ENCODE measurements around the gene TCF4.

The TCF4 gene

DNA sequence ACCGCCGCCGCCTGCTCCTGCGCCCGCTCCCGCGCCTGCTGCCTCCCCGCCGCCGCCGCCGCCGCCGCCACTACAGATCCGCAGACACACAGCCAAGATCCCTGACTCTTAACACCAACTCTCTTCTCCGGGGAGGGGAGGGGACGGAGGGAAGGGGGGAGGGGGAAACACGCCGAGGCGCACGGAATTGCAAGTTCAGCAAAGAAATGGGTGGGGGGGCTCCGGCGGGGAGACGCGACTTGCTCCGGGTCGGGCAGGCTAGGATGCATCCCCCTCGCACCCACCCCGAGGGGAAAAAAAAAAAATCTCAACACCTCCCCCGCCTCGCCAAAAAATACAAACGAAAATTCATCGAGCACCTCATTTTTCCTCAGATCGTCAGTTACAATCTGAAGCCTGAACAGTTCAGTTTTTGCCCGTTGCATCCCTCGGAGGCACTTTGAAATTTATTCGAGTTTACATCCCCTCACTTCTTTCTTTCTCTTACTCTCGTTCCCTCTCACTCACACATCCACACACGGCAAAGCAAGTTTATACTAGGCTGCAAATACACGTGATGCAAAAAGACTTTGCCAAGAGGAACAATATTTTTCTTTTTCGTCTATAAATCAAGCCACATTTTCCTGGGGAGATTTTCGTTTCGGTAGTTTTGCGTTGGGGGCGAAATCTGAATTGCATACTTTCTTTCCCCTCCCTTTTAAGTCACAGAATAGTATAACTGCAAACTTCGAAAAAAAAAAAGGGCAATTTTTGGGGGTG is at the start of gene TCF4:
TCF4 (minus strand) TSS at position 82 of the 759 bp plus-strand sequence. CDS start 1,076 bp downstream, outside the sequence.
- DNase-seq = peak in 1 of 2 experiments; percentile 63

DNA sequence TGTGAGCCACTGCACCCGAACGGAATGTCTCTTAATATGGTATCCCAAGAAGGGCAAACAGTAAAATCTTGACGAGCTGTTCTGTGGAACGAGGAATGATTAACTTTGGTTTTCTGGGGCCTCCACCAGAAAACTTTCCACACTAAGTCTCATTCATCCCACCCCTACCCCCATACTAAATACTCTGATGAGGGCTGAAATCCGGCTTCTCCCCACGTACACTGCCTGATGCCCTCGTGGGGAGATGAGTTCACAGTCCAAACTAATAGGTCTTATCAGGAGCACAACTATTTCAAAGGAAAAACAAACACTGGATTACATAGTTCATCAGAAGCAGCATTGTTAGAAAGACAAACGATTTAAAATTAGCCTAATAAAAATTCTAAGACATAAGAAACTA is 49.2 kb upstream of the TCF4 start:
- DNase-seq = no peak

DNA sequence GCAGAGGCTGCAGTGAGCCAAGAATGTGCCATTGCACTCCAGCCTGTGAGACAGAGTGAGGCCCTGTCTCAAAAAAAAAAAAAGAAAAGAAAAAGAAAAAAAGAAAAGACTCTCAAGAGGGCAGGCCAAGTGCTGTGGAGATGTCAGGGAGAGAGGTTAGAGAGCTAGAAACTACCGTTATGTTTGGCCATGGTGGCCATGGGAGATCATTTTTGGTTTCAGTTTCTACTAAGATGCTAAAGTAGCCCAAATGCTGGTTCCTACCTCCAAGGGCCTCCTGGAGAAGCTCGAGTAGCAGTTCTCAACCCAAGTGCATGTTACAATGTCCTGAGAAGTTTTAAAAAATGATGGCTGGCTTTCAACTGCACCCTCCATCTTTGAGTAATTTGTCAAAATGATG is 47.4 kb upstream of the TCF4 start:
- no peak for DNase-seq

DNA sequence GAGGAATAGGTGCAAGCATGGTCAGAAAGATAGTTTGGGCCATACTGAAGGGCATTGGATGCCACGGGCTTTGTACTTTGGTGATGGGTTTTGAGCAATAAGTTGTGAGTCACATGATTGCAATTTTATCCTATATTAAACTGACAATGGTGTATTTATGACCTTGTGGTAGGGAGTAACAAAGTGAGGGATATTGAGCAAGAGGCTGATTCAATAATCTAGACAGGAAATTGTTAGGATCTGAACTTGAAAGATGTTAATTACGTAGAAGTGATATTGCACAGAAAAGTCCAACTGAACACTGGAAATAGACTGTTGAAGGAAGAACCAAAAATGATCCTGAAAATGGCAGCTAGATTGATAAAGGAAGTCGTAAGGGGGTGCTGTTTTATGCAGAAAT is 46.6 kb upstream of the TCF4 start:
- DNase-seq = no peak

DNA sequence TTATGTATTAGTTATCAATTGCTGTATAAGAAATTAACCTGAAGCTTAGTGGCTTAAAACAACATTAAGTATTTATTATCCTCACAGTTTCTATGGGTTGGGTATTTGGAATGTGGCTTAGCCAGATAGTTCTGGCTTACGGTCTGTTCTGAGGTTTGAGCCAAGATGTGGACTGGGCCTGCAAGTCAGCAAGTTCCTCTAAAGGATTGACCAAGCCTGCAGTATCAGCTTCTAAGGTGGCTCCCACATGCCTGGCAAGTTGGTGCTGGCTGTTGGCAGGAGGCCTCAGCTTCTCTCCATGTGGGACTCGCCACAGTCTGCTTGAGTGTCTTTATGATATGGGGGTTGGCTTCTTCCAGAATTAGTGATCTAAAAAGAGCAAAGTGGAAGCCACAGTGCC is 45.0 kb upstream of the TCF4 start:
- DNase-seq = no peak

DNA sequence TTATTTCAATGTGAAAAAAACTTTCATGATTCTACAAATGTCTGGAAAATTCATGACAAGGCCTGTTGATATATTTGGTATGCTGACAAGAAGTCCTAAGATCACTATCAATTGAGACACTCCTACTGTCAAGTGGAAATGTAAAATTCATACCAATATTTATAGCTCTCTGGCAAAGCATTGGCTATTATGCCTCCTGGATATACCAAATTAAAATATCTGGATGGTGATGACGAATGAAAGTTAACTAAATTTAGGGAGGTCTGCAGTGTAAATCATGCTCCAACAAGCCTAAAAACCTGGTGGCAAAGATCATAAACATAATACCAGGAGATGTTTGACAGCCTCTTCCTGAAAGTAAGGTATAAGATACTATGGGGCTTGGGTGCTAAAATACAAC is 41.1 kb upstream of the TCF4 start:
- DNase-seq = no peak

DNA sequence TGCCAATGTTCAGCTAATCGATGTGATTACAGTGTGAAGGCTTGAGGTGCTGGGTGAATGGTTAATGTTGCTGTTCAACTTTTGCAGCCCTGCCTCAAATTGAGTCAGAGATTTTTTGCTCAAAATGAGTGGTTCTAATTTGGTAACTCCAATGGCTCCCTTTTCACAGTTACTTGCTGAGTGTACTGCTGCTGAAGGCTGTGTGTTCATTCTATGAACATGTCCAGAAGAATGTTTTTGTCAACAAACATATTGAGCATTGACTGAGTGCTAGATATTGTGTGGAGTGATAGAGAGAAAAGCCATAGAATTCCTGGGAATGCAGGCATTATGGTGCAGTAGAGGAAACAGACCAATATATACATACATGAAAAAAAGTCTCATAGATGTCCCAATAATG is 39.0 kb upstream of the TCF4 start:
- no peak for DNase-seq

DNA sequence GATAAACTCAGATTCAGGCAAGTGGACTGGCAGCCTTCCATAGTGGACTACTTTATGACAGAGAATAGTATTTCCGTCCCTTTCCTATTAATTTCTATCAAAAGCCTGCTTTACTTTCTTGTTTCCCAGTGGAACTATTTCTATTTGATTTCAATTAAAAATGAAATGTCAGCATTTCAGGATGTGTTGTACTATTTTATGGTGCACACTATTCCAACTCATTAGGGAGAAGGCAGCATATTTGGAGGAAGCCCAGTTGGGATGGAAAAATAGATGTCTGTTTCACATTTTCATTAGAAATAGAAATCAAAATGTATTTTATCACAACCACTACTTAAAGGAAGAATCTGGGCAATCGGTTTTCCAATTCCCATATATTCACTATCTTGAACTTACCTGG is 37.9 kb upstream of the TCF4 start:
- no peak for DNase-seq

DNA sequence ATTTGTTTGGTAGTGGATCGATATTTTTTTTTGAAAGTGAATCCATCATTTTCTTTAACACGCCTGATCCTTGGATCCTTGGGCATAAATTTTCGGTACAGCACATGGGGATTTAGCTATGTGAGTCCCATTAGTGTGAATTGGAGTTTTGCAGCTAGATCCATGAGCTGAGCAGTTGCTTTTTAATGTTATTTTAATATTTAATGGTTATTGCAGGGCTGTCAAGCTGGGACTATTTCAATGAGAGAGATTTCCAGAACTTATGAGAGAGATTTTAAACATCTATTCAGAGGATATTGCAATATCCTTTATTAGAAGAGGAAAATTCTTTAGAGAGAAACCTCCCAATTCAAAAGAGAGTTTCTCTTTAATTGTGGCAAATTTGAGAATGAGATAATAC is 35.6 kb upstream of the TCF4 start:
- no peak for DNase-seq

DNA sequence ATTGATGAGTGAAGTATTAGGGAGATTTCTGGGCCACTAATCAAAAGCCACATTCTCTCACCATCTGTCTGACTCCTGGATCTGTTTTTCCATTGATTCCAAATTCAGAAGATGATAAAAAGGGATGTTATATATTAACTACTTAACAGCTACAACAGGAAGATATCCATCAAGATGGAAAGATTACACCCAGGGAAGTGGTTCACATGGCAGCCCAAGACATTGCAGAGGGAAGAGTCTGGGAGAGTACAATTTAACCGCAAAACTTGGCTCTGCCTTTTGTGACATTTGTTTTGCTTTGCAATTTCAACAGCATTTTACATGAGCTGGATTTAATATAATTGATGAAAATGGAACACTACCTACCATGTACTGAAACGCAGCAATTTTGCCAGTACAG is 22.5 kb upstream of the TCF4 start:
- no peak for DNase-seq

DNA sequence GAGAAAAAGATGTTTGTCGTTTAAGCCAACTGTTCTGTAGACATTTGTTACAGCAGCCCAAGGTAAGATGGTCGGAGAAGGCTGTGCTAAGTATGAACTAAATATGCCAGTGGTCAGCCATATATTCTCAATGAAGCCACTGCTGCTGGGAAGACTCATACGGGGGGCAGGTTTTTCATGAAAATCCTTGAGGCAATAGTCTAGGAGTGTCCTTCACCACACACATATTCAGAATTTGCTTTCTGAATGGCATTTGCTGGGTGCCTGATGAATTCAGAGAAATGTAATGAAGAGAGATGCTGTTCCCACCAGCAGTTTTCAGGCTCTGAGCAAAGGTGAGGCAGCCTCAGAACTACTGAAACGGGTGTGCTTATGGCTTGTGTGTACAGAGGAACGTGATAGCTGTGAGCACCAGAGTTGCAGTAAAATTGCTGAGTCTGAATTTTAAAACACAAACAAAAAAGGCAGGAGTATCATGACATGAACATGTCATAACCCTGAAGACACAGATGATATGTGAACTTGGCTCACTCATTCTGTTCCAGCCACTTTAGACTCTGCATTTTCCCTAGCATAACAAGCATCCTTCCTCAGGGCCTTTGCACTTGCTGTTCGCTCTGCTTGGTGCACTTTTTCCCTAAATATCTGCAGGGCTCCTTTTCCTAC is 21.3 kb upstream of the TCF4 start:
- DNase-seq = no peak

DNA sequence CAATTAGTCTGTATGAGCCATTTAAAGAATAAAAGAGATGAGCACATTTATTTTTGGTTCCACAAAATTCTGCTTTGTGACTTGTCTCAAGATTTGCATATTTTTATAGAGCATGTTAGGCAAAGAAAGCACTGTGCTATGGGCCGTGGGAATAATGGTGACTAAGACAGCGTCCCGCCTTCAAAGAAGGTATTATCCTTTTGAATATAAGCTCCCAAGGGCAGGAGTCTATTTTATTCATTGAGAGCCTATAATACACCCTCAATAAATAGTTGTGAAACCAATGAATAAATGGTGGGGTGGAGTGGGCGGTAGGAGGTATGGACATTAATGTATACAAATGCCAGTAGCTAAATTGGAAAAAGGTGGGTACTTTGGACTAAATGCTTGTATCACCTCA is 20.5 kb upstream of the TCF4 start:
- no peak for DNase-seq

DNA sequence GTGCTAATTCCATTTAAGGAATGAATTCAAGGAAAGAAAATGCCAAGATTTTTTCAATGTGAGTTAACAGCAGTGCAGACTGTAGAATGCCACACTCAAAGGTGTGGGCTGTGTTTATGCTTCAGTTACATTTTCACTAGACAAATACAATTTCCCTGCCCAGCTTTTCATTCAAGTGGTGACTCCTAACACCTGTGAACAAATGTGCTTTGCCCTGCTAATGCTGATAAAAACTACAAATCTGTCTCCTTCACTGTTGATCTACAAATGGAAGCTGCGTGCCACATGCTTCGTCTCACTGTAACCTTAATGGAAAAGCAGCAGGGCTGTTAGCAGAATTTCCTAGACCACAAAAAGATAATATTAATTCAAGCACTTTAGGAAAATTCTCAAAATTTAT is 19.8 kb upstream of the TCF4 start:
- no peak for DNase-seq

DNA sequence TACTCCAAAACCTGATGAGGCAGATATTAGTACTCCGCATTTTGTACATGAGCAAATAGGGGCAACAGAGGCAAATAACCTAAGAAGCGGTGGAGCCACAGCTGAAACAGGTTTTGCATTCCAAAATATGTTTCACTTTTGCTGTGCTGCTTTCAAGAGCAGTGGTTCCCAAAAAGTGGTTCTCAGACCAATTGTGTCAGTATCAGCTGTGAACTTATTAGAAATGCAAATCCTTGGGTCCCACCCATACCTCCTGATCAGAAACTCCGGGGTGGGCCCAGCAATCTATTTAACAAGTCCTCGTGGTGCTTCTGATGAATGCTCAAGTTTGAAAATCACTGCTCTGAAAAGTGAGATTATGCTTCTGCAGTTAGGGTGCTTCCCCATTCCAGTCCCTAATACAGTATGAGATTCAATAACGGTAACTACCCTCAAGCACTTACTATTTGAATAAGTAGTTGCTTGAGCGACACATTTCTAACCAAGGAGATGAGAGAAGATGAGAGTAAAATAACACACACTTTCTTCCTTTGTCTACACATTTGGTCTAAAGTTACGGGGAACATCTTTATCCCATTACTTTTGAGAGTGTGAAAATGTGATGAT is 17.8 kb upstream of the TCF4 start:
- DNase-seq = no peak

DNA sequence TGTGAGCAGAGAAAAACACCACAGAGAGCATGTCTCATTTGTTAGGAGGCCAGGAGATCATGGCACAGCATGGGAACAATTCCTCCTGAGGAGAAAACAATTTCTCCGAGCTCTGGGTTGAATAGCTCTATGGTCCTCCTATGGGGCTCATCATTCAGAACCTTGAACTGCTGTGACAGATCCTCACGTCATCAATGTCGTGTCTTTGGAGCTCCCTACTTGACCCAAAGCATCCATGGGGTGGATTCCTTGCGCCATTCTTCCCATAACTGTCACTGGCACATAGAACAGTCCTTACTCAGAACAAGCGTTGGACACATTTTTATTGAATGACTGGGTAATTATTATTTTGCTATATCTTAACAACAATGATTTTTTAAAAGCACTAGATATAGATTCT is 15.8 kb upstream of the TCF4 start:
- DNase-seq = no peak

DNA sequence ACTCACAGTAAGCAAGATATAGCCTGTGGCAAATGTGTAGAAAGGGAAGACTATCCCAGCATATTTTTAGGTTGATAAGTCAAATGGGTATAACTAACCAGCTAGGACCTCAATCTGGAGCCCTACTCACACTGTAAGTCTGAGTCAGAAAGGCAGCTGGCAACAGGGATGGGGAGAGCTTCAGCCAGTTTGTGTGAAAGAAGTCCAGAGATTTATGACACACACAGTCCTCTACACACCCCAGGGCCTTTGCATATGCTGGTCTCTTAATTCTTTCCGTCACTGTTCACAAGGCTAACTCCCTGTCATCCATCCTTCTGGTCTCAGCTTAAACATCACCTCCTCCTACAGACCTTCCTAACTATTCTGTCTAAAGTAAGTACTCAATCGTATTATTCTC is 5.9 kb upstream of the TCF4 start:
- no peak for DNase-seq

DNA sequence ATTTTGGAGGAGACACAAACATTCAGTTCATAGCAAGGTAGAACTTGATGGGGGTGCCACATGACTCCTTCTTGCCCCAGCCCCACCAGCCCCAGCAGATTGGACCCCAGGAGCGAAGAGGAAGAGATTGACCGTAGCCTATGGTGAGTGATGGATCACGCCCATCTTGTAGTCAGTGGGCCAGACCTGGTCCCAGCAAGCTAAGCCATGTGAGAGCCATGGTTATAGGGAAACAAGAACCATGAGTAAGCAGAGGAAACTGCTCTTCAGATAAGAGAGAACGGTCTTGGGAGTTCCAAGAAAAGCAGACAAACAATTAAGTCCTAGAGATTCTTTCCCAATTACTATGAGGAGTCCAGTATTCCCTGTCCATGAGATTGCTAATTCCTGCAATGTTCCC is 4.6 kb upstream of the TCF4 start:
- DNase-seq = no peak

DNA sequence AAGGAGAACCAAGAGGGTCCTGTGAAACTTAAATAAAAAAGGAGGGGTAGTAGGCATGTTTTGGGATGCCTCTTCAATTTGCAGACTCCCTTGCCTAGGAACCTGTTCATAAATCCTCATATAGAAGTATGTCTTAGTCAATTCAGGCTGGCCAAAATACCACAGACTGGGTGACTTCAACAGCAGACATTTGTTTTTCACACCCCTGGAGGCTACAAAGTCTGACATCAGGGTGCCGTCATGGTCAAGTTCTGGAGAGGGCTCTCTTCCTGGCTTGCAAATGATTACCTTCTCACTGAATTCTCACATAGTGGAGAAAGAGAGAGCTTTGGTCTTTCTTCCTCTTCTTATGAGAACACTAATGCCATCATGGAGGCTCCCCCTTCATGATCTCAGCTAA is 4.1 kb upstream of the TCF4 start:
- no peak for DNase-seq

DNA sequence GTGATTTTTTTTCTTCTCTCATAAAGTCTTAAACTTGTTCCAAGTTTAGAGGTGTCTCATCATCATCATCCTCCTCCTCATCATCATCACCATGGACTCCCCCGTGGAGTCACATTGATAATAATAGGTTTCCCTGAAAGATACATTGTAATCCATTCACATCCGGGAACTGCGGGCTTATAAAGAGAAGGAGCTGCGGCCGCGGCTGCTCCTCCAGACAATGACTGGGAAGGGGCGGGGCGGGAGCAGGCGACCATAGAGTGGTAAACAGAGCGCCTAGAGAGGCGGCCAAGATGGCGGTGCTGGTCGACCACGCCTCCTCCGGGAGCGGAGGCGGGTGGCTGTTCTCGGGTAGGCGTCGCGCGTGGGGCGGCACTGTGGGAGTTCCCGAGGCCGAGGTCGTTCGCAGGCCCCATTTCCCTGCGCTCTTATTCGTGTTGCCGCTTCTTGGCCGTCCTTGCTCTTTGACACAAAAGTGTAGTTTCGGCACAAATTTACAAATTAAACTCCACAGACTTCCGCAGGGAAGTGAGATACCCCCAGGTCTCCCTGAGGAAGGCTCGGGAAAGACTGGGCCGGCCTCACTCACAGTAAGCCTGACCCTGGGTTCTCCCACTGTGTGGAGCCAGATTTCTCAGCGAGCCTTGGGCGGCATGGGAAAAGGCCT is 1.8 kb upstream of the TCF4 start:
- DNase-seq = peak; percentile 90 to 95

DNA sequence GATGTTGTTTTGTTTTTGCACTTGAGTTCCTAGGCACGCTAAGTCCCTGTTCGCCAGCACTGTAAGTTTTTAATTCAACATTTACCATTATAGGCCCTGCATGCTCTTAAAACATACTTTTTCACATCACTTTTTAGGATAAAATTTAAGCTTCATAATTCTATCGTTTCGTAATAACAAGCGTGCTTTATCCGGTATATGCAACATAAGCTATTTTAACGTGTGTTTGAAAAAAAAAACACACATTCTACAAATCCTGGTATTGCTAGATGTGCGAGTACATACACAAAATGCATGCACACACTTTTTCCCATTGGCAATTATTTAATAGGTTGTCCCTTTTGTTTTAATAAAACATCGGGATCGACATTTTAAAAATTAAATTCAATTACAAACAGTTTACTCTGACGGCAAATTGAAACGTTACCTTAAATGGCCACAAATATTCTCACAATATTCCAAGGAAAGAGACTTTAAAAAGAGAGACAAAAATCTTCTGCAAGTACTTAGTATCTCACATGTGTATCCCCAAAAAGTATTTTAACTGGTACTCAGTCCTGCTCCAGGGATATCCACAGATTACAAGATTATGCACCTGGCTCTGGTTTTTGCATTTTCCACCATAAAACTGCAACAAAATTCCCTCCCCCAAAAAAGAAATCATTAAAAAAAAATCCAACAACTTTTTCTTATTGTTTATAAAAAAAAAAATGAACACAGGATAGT is 1.0 kb upstream of the TCF4 start:
- DNase-seq = no peak

DNA sequence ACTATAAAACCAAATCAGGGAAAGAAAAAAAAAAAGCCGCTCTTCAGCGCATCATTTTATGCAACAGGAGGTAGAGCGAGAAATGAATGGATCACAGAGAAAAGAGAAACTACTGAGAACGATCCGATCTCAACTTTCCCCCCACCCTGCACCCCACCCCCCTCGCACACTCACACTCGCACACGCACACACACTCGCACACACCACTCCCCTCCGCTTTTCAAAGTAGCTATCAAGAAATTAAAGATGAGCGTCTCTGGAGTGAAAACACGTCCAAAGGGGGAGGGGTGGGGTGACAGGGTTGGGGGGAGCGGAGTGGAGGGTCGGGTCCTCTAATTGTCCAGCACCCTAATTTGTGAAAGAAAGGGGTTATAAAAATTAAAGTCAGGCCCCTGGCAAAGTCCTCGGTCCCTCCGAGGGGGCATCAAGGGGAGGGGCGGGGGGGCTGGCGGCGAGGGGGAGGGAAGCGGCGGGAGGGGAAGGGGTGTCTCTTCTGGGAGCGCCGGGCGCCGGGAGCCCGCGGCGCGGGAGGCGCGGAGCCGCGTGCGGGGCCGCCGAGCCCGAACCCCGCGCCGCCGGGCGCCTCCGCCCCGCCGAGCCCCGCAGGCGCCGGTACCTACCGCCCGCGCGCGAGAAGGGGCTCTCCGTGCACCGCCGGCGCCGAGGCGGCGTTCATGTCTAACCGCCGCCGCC is 428 bp downstream of the TCF4 start:
- DNase-seq = peak; percentile 38 to 56

DNA sequence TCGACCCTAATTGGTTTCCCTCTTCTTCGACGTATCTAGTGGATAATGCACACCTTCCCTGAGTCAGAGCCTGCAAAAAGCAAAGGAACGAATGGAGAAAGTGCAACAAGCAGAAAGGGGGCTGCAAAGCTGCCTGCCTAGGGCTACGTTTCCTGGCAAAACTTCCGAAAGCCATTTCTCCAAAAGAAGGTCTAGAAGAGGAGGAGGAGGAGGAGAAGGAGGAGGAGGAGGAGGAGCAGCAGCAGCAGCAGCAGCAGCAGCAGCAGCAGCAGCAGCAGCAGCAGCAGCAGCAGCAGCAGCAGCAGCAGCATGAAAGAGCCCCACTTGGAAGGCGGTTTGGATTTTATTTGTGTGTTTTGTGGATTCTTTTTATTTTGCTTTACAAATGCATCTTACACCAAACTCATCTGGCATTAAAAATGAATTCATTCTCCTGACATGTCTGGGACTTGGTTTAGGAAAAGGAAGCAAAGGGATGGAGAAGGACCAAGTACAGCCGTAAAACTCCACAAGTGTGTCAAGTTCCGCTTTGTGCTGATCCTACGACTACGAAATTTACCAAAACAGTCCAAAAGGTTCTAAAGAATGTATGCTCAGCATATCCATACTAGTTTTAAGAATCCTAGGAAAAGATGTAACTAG is 2.0 kb downstream of the TCF4 start:
- DNase-seq = no peak
